ENCODE measurements around the gene PNPLA5. TPM values are rescaled to one million over a fixed set of nuclear protein-coding genes. Genes with fewer than 3 reads are reported as not detected.
A peak's percentile ranks its signal among the peaks of the same experiment; 100 is the strongest.

Gene PNPLA5
- total RNA-seq, 1 experiment from 2014 or later = 5.3 TPM

GRCh38 chr22:43922123-43922522 lies 30.3 kb upstream of the PNPLA5 start:
- peaks cover 26% of the 10 kb centered on the region for H3K4me1 Mint-ChIP-seq
- ChIA-PET CTCF (interaction anchor here (0.5 to 8.9 kb wide), 10 partner anchors 10 to 73 kb away, joined by 3 to 65 read pairs (median 4); no protein-coding TSS in a partner anchor), POLR2A (no interaction called here)
- H3K27ac Mint-ChIP-seq = no peak overlapping the region; the same call in 1 of the 2 replicates
- no peak for TF ChIP-seq ERG (CRISPR knock-in tag; IDR thresholded peaks at IDR 0.05)
- TF ChIP-seq E2F1 (CRISPR knock-in tag; IDR thresholded peaks at IDR 0.05) = no peak
- TF ChIP-seq NFATC4 (CRISPR knock-in tag; IDR thresholded peaks at IDR 0.05) = no peak
- no peak for TF ChIP-seq GTF2I (CRISPR knock-in tag; conservative IDR thresholded peaks at IDR 0.05)
- TF ChIP-seq ETV6 (CRISPR knock-in tag; IDR thresholded peaks at IDR 0.05) = no peak
- TF ChIP-seq TP53 (CRISPR knock-in tag; IDR thresholded peaks at IDR 0.05) = no peak
- no peak for TF ChIP-seq PRRX2 (CRISPR knock-in tag; IDR thresholded peaks at IDR 0.05)
- TF ChIP-seq ATF1 (CRISPR knock-in tag; IDR thresholded peaks at IDR 0.05) = no peak
- no peak for TF ChIP-seq RELA (CRISPR knock-in tag; IDR thresholded peaks at IDR 0.05; ENCODE audit: borderline replicate concordance)
- no peak for TF ChIP-seq FOXJ3 (CRISPR knock-in tag; IDR thresholded peaks at IDR 0.05; ENCODE audit: borderline replicate concordance)
- TF ChIP-seq HMGXB4 (CRISPR knock-in tag; IDR thresholded peaks at IDR 0.05) = no peak
- no peak for TF ChIP-seq OVOL2 (CRISPR knock-in tag; IDR thresholded peaks at IDR 0.05; ENCODE audit: borderline replicate concordance)
- no peak for TF ChIP-seq FOXP4 (CRISPR knock-in tag; IDR thresholded peaks at IDR 0.05)
- no peak for TF ChIP-seq ATF2 (CRISPR knock-in tag; IDR thresholded peaks at IDR 0.05; ENCODE audit: borderline replicate concordance, low read depth)
- no peak for TF ChIP-seq ELF4 (CRISPR knock-in tag; IDR thresholded peaks at IDR 0.05; ENCODE audit: low read depth)
- no peak for TF ChIP-seq MLX (CRISPR knock-in tag; IDR thresholded peaks at IDR 0.05)
- H3K4me3 Mint-ChIP-seq = peak overlapping the region; percentile 71; the same call in 1 of the 2 replicates
- H3K36me3 Mint-ChIP-seq = peaks cover 4% of the 10 kb centered on the region
- H3K27me3 Mint-ChIP-seq (ENCODE audit: low read depth) = peaks cover 3% of the 10 kb centered on the region
- no peak for ATAC-seq
- DNase-seq (ENCODE audit: low spot score) = peak; percentile 23
- no peaks in the 10 kb centered on the region for H3K9me3 Mint-ChIP-seq

- H3K27me3 Mint-ChIP-seq (ENCODE audit: low read depth) = peaks cover 3% of the 10 kb centered on the region
- ChIA-PET CTCF (interaction anchor here (0.5 to 8.9 kb wide), 9 partner anchors 10 to 73 kb away, joined by 3 to 65 read pairs (median 4); no protein-coding TSS in a partner anchor), POLR2A (no interaction called here)
- no peaks in the 10 kb centered on the region for H3K9me3 Mint-ChIP-seq
- ATAC-seq = no peak
- no peak overlapping the region for H3K27ac Mint-ChIP-seq
- no peak for DNase-seq (ENCODE audit: low spot score)
- no peaks in the 10 kb centered on the region; the same call in 1 of the 2 replicates for H3K36me3 Mint-ChIP-seq
- no peak overlapping the region for H3K4me3 Mint-ChIP-seq
- peaks cover 26% of the 10 kb centered on the region for H3K4me1 Mint-ChIP-seq
- TF ChIP-seq CTCF (IDR thresholded peaks at IDR 0.05) (no peak), NFYB (CRISPR knock-in tag; conservative IDR thresholded peaks at IDR 0.05; ENCODE audit: low read depth) (no peak), JUN (CRISPR knock-in tag; IDR thresholded peaks at IDR 0.05) (no peak), ZNF232 (CRISPR knock-in tag; IDR thresholded peaks at IDR 0.05) (no peak), ZNF532 (CRISPR knock-in tag; IDR thresholded peaks at IDR 0.05; ENCODE audit: borderline replicate concordance) (no peak)
Observed at GRCh38 chr22:43921370-43921769, 29.6 kb upstream of the PNPLA5 start.
